GM19468 (cell line): ENCODE measurements around the gene MAPK11.

Experiments
- ATAC-seq: cut with Tn5 transposase; IDR thresholded peaks from one replicate; pipeline ENCODE4 v1.9.1; 2021; ENCODE audit warnings: mild to moderate bottlenecking, moderate library complexity, moderate number of reproducible peaks; ENCODE audit not compliant: unreplicated experiment; ENCODE audit errors: extremely low read depth

MAPK11 gene

GRCh38 chr22:50269970-50270665 is at the start of gene MAPK11:
TSS of gene MAPK11 (minus strand) at chr22:50270380. CDS start at chr22:50270292, 88 bp downstream.
- ATAC-seq: no peak

- no peak for ATAC-seq
These were observed 49.3 kb upstream of the MAPK11 start for GRCh38 chr22:50319503-50319951.

GRCh38 chr22:50318698-50319411 is 48.7 kb upstream of the MAPK11 start:
- ATAC-seq: no peak

DNA sequence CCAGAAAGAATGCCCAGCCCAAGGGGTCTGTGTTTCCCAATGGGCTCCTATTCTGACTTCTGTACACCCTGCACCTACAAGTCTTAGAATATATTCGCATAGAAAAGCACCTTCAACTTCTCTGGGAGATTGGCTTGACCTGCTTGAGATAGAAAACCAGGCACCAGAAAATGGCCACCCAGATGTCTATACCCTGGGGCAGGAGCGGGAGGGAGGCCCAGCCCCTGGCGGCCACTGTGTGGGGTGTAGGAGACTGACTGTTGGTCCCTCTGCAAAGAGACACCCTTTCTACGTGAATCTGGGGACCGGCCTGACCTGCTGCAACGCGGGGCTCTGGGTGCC is 48.1 kb upstream of the MAPK11 start:
- ATAC-seq: no peak

DNA sequence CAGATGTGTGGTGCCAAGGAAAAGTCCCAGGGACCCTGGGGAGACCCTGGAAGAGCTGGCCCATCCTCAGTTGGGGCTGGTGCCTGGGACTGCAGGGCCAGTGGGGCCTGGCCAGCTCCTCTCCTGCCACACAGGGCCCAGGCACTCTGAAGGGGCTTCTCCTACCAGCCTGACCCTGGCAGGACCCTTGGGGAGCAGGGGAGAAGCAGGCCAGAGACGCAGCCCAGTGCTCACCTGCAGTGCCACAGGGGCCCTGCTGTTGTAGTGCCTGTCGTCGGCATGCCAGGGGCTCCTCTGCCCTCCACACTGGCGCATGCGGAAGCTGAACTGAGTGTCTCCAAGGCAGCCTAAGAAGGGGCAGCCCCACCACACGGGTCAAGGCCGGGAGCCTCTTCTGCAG is 47.5 kb upstream of the MAPK11 start:
- no peak for ATAC-seq

DNA sequence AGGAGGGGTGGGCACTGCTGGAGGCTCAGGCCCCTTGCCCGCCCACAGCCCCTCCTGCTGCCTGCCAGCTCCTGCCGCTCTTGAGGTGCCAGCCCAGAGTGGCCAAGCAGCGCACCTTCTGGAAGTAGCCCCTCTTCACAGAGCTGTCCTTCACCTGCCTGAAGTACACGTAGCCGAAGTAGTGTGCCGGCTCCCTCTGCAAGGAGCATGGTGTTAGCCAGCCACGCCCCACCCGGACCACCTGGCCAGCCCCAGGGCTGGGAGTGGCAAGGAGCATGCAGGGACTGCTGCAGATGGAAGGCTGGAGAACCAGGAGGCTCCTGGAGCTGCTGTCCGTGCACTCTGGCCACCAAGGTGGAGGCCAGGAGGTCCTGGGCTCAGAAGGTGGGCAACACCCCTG is 47.0 kb upstream of the MAPK11 start:
- ATAC-seq: no peak

DNA sequence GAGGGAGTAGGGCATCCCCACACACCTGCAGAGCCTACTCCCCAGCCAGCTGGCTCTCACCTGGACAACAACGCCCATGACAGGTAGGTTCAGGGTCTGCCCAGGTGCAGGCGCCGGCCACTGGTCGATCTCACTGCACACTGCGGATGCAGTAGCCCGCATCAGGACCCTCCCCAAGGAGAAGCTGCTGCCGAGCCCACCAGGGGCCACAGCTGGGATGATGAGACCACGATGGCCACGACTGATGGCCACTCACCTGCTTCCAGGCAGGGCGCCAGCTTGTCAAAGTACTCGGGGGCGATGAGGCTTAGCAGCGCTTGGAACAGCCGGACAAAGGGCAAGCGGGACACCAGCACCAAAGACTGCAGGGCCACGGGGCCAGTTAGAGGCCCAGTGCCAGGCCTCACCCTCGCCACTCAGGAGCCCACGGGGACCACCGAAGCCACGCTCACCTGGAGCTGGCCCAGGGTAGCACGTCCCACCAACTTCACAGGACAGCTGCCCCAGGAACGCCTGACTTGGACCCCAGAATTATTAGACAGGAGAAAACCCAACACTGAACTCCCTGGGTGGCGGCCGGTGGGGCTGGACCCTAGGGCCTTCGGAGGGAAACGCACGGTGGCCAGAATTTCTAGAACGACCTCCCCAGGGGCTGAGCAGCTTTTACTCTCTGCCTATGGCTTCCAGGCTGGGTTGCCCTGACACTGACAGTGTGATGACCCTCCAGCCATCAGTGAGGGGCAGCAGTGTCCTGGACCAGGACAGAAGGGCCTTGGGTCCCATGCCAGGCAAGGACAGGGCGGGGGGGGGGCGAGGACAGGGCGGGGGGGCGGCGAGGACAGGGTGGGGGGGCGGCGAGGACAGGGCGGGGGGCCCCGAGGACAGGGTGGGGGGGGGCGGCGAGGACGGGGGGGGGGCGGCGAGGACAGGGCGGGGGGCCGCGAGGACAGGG is 46.2 kb upstream of the MAPK11 start:
- no peak for ATAC-seq

DNA sequence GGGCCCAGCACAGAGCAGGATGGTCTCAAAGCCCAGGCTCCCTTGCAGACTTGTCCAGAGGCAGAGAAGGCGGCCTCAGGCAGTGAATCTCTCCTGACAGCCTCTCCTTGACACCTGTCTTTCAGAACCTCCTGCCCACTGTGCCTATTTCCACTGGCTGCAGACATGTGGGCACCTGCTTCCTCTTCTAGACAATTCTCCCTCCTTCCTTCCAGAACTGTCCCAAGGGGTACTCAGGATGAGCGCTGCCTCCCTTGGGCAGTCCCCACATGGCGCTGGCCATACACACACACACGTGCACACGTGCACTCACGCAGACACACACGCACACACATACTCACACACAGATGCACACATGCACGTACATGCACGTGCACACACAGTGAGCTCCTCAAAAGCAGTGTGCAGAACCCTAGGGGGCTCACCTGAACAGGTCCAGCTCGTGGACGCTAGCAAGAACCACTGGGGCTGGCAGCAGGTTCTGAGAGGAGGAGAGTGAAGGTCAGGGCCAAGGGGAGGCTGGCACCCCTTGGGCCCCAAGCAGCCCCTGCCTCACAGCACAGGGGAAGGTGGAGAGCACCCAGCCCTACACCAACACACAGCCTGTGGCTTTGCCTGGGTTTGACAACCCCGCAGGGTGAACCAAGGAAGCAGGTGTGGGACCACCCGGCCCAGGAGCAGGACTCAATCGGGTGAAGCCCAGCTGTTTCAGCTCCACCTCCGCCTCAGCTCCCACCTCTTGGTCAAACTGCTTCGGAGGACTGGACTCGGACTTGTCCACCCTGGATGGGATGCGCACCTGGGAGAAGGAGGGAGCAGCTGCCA is 45.3 kb upstream of the MAPK11 start:
- ATAC-seq: no peak

DNA sequence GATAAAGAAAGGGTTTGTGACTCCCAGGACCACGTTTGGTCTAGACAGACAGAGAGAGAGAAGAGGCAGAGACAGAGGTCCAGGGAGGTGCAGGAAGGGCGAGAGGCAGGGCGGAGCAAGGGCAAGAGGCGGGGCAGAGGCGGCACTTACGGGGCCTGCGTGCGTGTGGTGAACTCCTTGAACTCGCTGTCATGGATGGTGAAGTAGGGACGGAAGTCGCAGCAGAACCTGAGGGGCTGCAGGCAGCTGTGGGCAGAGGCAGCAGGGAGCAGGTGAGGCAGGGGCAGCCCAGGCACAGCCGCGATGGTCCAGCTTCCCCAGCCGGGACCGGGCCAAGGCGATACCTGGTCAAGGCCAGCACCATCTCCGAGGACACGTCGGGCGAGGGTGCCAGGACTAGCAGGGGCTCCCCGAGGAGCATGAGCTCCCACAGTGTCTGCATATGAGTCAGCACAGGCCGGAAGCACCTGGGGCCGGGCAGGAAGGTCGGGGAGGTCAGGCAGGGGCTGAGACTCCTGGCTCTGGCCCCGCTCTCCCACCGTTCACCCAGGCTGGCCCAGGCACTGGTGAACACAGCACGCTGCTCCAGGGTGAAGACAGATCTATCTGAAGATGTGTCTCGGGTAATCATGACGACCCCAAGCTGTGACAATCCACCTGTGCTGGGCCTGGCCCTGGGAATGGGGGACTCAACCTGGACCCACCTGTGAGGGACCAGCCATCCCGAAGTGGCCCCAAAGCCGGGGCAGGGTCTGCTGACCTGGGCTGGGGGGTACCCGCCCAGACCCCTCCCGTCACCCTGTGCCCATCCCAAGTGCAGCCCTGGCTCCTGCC is 44.5 kb upstream of the MAPK11 start:
- peak; percentile 24 for ATAC-seq

DNA sequence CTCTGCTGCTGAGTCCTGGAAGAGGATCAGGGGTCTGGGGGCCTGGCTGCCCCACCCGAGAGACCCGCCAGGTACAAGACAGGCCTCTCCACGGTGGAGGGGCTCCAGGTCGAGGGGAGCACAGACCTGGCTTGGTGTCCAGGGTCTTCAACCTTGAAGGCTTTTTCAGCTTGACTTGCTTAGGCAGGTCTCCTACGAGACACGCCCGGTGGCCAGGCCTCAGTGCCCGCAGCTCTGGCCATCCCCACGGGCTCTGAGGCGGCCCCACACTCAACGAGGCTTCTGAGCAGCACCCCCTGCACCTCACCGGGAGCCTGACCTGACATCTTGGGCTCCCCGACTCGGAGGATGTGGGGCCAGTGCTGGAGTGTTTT is 43.9 kb upstream of the MAPK11 start:
- ATAC-seq: no peak

DNA sequence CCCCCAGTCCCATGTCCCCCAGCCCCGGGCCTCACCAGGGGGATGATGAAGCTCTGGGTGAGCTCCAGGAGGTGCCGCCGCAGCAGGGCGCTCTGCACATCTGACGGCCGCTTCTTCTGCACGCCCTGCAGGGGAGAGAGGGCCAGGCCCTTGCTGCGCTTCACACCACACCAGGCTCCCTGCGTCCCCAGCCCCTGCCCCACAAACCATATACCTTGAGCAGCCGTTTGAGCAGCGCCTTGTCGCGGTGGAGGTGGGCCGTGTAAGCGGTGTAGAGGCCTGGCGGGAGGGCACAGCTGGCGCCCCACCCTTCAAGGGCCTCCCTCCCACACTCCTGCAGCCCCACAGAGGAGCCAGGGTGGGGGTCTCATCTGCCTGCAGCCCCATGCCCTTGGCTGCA is 43.4 kb upstream of the MAPK11 start:
- no peak for ATAC-seq

- ATAC-seq: no peak
These were observed 42.8 kb upstream of the MAPK11 start for GRCh38 chr22:50313021-50313420.

DNA sequence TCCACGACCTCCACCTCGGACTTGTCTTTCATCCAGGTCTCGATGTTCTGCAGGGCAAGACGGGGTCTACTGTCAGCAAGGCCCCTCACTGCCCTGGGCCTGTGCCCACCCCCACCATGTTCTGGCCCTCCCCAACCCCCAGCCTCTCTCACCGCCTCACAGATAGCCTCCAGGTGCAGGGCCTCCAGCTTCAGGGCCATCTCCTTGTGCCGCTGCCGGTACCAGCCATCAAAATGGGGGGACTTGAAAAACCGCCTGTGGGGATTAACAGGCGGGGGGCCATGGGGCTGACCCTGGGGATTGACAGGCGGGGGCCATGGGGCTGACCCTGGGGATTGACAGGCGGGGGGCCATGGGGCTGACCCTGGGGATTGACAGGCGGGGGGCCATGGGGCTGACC is 42.2 kb upstream of the MAPK11 start:
- no peak for ATAC-seq

GRCh38 chr22:50311606-50312351 is 41.6 kb upstream of the MAPK11 start:
- ATAC-seq: no peak

DNA sequence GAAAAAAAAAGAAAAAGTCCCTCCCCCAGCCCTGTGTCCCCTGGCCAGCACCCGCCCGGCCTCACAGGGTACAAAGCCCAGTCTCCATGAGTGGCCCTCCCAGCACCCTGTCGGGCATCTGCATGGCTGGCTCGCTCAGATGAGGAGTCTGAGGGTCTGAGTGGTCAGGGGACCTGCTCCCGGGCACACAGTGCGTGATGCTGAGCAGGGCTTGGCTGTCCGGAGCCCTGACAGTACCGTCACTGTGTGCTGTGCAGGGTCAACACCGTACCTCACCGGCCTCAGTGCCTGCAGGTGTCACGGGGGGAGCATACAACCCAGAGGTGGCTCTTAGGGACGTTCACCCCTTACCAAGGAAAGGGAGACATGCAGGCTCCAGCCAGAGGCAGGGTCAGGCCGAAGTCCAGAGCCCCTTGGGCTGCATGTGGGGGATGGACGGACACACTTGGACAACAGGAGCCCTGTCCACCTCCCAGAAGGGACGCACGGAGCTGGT is 40.8 kb upstream of the MAPK11 start:
- ATAC-seq: no peak

GRCh38 chr22:50310031-50310722 is 40.0 kb upstream of the MAPK11 start:
- ATAC-seq: no peak

- no peak for ATAC-seq
These were observed 39.4 kb upstream of the MAPK11 start for GRCh38 chr22:50309601-50309991.
